NCI-H1417 (cell line): ENCODE measurements around the gene SRSF5.
"Not testable (repeated sequence)": the region's sequence is repeated elsewhere in the genome, so short reads cannot be mapped to it uniquely, and the experiment has no call there.

Experiments used
- DNase-seq, 3 experiments: peaks; one replicate each; lab custom pipeline; 2025; lab: John Stamatoyannopoulos, UW

The SRSF5 gene

GRCh38 chr14:69808919-69809808, 42.2 kb downstream of the SRSF5 start:
- no peak for DNase-seq

- no peak for DNase-seq
These were observed 44.4 kb downstream of the SRSF5 start for GRCh38 chr14:69811227-69811867.

- DNase-seq = no peak
These were observed 44.9 kb downstream of the SRSF5 start for GRCh38 chr14:69811868-69812252.

GRCh38 chr14:69812711-69813110, 45.8 kb downstream of the SRSF5 start:
- peak in 1 of 3 experiments; percentile 44 for DNase-seq

- DNase-seq = not testable (repeated sequence)
These were observed 46.4 kb downstream of the SRSF5 start for GRCh38 chr14:69813346-69813745.

GRCh38 chr14:69814397-69814796, 47.5 kb downstream of the SRSF5 start:
- DNase-seq = peak in 1 of 3 experiments; percentile 28

GRCh38 chr14:69815556-69815955, 48.6 kb downstream of the SRSF5 start:
- DNase-seq = no peak

- DNase-seq = no peak
These were observed 49.3 kb downstream of the SRSF5 start for GRCh38 chr14:69816216-69816615.

- DNase-seq = peak; percentile 76 to 89 (median 88)
These were observed 51.8 kb downstream of the SRSF5 start for GRCh38 chr14:69818758-69819191.

GRCh38 chr14:69819607-69820006, 52.7 kb downstream of the SRSF5 start:
- peak in 1 of 3 experiments; percentile 34 for DNase-seq

GRCh38 chr14:69820991-69821390, 54.0 kb downstream of the SRSF5 start:
- no peak for DNase-seq
